DMS 273 (cell line): ENCODE results near the gene STX16.

ENCODE experiments used
- DNase-seq: peaks from one replicate; lab custom pipeline; 2025; ENCODE audit not compliant: unreplicated experiment; lab: John Stamatoyannopoulos, UW

The STX16 gene

GRCh38 chr20:58650776-58651558, at the start of gene STX16:
Gene STX16 (plus strand): TSS chr20:58651283. CDS start chr20:58652007, 724 bp downstream.
- DNase-seq = peak; percentile 97

- DNase-seq = no peak
Measured at GRCh38 chr20:58602124-58602523, 49.0 kb upstream of the STX16 start.

- DNase-seq = no peak
Measured at GRCh38 chr20:58603721-58604120, 47.4 kb upstream of the STX16 start.

GRCh38 chr20:58604128-58604881, 46.8 kb upstream of the STX16 start:
- DNase-seq = peak; percentile 87

GRCh38 chr20:58605292-58606065, 45.6 kb upstream of the STX16 start:
- no peak for DNase-seq

GRCh38 chr20:58606184-58606583, 44.9 kb upstream of the STX16 start:
- no peak for DNase-seq

- DNase-seq = no peak
Measured at GRCh38 chr20:58608096-58608840, 42.8 kb upstream of the STX16 start.

GRCh38 chr20:58609026-58609425, 42.1 kb upstream of the STX16 start:
- no peak for DNase-seq

- DNase-seq = no peak
Measured at GRCh38 chr20:58610071-58610800, 40.8 kb upstream of the STX16 start.

GRCh38 chr20:58610811-58611210, 40.3 kb upstream of the STX16 start:
- no peak for DNase-seq

GRCh38 chr20:58611236-58612030, 39.6 kb upstream of the STX16 start:
- no peak for DNase-seq

GRCh38 chr20:58612121-58612691, 38.9 kb upstream of the STX16 start:
- no peak for DNase-seq

GRCh38 chr20:58613061-58613854, 37.8 kb upstream of the STX16 start:
- DNase-seq = no peak

GRCh38 chr20:58614366-58614765, 36.7 kb upstream of the STX16 start:
- DNase-seq = no peak

GRCh38 chr20:58614984-58615760, 35.9 kb upstream of the STX16 start:
- DNase-seq = no peak

- no peak for DNase-seq
Measured at GRCh38 chr20:58616411-58616810, 34.7 kb upstream of the STX16 start.

GRCh38 chr20:58617158-58617557, 33.9 kb upstream of the STX16 start:
- DNase-seq = no peak
